ENCODE data around the gene SNAP25. TPM values are rescaled to one million over a fixed set of nuclear protein-coding genes. Genes with fewer than 3 reads are reported as not detected.

Gene SNAP25
- total RNA-seq, 1 donor: 8.6 TPM

- no peak for TF ChIP-seq CTCF (IDR thresholded peaks at IDR 0.05; ENCODE audit: insufficient read depth, low read depth, low read length)
- H3K4me3 ChIP-seq (ENCODE audit: low read depth, low read length): no peak overlapping the region
- DNase-seq (ENCODE audit: low read depth): no peak
These were observed 120.0 kb downstream of the SNAP25 start for GRCh38 chr20:10338426-10339180.

GRCh38 chr20:10339609-10340008 is 121.0 kb downstream of the SNAP25 start:
- DNase-seq (ENCODE audit: low read depth): peak; percentile 20
- H3K4me3 ChIP-seq (ENCODE audit: low read depth, low read length): no peak overlapping the region
- no peak for TF ChIP-seq CTCF (IDR thresholded peaks at IDR 0.05; ENCODE audit: insufficient read depth, low read depth, low read length)

GRCh38 chr20:10342152-10342551 is 123.5 kb downstream of the SNAP25 start:
- DNase-seq (ENCODE audit: low read depth): no peak
- no peak for TF ChIP-seq CTCF (IDR thresholded peaks at IDR 0.05; ENCODE audit: insufficient read depth, low read depth, low read length)
- H3K4me3 ChIP-seq (ENCODE audit: low read depth, low read length): no peak overlapping the region

- no peak overlapping the region for H3K4me3 ChIP-seq (ENCODE audit: low read depth, low read length)
- no peak for DNase-seq (ENCODE audit: low read depth)
These were observed 126.3 kb downstream of the SNAP25 start for GRCh38 chr20:10344953-10345352.

GRCh38 chr20:10347086-10347880 is 128.7 kb downstream of the SNAP25 start:
- TF ChIP-seq CTCF (IDR thresholded peaks at IDR 0.05; ENCODE audit: insufficient read depth, low read depth, low read length): no peak
- no peak for DNase-seq (ENCODE audit: low read depth)
- H3K4me3 ChIP-seq (ENCODE audit: low read depth, low read length): no peak overlapping the region

More at GRCh38 chr20:10344953-10345352, 126.3 kb downstream of the SNAP25 start:
- TF ChIP-seq CTCF (IDR thresholded peaks at IDR 0.05; ENCODE audit: insufficient read depth, low read depth, low read length): no peak

- DNase-seq (ENCODE audit: low read depth): no peak
- no peak overlapping the region for H3K4me3 ChIP-seq (ENCODE audit: low read depth, low read length)
- TF ChIP-seq CTCF (IDR thresholded peaks at IDR 0.05; ENCODE audit: insufficient read depth, low read depth, low read length): no peak
These were observed 130.5 kb downstream of the SNAP25 start for GRCh38 chr20:10349118-10349517.
